Retinal pigment epithelial cell (primary cell): Measurements from ENCODE around the gene GTF3C5.

Experiments
- DNase-seq: peaks from one replicate; pipeline ENCODE4 v3.0.0-alpha.2; 2010; ENCODE audit warnings: low read depth
- H3K4me3 ChIP-seq: 2 replicates; pipeline ENCODE4 v1.5.1; 2011; ENCODE audit warnings: mild to moderate bottlenecking, low read length, control low read depth, moderate library complexity
- CTCF ChIP-seq: conservative IDR thresholded peaks from 2 replicates; pipeline ENCODE4 v1.5.1; 2011; ENCODE audit warnings: low read depth, low read length, control low read depth, inconsistent platforms

Gene GTF3C5

DNA sequence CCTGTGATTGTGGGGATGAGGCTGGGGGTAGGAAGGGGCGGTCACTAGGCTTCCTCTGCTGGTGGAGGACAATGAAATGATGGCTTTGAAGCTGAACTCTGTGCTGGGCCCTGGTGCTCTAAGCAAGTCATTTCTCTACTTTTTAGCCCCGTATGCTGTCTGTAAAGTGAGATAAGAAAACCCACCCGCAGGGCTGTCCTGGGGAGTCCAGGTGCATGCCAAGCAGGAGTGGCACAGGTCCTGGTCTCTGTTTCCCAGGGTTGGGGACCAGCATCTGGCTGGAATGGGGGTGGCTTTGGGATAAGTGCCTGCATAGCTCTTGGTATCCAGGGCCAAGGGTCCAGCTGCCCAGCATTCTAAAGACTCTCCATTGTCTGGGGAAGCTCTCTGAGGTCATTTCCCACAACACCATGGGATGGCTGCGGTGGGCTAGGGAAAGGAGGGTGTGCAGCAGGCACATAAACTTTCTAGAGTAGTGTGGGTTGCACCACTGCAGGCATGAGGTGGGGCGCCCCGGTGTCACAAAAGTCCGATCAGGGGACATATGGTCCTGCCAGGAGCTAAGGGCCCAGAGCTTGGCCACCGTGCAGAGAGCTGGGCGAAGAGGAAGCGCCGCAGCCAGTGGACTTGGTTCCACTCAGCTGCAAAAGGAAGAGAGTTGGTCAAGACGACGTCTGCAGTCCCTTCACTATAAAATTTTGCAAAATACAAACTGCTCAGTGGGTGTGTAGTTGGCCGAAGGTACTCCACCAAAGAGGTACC lies 25.6 kb upstream of the GTF3C5 start:
- no peak overlapping the region for H3K4me3 ChIP-seq
- no peak for DNase-seq
- no peak for TF ChIP-seq CTCF

GRCh38 chr9:133005957-133006356 lies 24.8 kb upstream of the GTF3C5 start:
- no peak for TF ChIP-seq CTCF
- no peak overlapping the region for H3K4me3 ChIP-seq
- no peak for DNase-seq

GRCh38 chr9:133006731-133007352 lies 24.0 kb upstream of the GTF3C5 start:
- H3K4me3 ChIP-seq: no peak overlapping the region
- DNase-seq: no peak
- TF ChIP-seq CTCF: no peak

DNA sequence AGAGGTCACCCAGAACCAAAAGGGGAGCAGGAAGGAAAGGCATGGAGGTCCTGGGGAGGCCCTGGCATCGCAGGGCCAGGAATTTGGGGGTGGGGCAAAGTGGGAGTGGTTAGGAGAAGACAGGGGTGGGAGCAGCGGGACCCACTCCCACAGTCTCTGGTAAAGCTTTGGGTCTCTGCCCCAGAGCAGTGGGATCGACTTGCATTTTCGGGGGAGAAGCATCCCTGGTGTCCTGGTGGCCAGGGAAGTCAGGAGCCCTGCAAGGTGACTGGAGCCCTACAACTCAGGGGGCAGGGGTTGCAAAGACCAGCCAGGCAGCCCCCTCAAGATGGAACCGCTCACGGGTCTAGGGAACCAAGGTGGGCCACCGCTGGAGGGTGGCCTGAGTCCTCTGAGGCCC lies 22.4 kb upstream of the GTF3C5 start:
- H3K4me3 ChIP-seq: no peak overlapping the region
- no peak for DNase-seq
- no peak for TF ChIP-seq CTCF

GRCh38 chr9:133008824-133009223 lies 22.0 kb upstream of the GTF3C5 start:
- no peak for DNase-seq
- H3K4me3 ChIP-seq: no peak overlapping the region
- no peak for TF ChIP-seq CTCF

GRCh38 chr9:133009906-133010582 lies 20.8 kb upstream of the GTF3C5 start:
- no peak for DNase-seq
- H3K4me3 ChIP-seq: no peak overlapping the region
- TF ChIP-seq CTCF: no peak

GRCh38 chr9:133014696-133015095 lies 16.1 kb upstream of the GTF3C5 start:
- no peak overlapping the region for H3K4me3 ChIP-seq
- TF ChIP-seq CTCF: no peak
- no peak for DNase-seq
